Activated naive CD8-positive, alpha-beta T cell (primary cell): Measurements from ENCODE around the gene RAB33A.

Source experiments
- H3K27ac Mint-ChIP-seq: one replicate; pipeline ENCODE4 v1.8.0; 2021; ENCODE audit warnings: mixed read lengths
- H3K27me3 Mint-ChIP-seq: one replicate; pipeline ENCODE4 v1.8.0; 2021; ENCODE audit warnings: mixed read lengths
- H3K36me3 Mint-ChIP-seq: one replicate; pipeline ENCODE4 v1.8.0; 2021; ENCODE audit warnings: mixed read lengths
- H3K4me1 Mint-ChIP-seq: one replicate; pipeline ENCODE4 v1.8.0; 2021; ENCODE audit warnings: low read depth, mixed read lengths
- H3K4me3 Mint-ChIP-seq: one replicate; pipeline ENCODE4 v1.8.0; 2021; ENCODE audit warnings: mild to moderate bottlenecking, mixed read lengths
- H3K9me3 Mint-ChIP-seq: one replicate; pipeline ENCODE4 v1.8.0; 2021; ENCODE audit warnings: low read depth, mixed read lengths

RAB33A gene

DNA sequence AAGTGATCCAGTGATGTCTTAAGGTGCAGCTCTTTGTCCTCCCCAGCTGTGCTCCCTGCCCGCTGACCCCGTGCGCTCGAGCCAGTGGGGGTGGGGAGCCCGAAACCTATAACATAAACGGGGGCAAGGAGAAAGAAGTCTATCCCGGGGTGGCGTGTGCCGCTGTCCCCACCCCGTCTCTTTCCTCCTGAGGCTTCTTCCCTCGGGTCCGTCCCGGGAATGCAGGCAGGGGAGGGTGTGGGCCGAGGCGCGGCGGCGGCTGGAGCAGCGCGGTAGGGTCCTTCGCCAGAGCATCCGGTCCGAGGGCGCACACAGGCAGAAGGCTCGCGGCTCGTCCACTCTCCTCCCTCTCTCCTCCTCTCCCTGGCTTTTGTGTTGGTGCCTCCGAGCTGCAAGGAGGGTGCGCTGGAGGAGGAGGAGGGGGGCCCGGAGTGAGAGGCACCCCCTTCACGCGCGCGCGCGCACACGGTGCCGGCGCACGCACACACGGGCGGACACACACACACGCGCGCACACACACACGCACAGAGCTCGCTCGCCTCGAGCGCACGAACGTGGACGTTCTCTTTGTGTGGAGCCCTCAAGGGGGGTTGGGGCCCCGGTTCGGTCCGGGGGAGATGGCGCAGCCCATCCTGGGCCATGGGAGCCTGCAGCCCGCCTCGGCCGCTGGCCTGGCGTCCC is at the start of gene RAB33A:
RAB33A (plus strand) TSS at position 517 of the 681 bp plus-strand sequence; CDS start at position 618, 101 bp downstream.
- H3K4me1 Mint-ChIP-seq, result peaks cover 43% of the 10 kb centered on the region
- no peaks in the 10 kb centered on the region for H3K9me3 Mint-ChIP-seq
- no peaks in the 10 kb centered on the region for H3K27me3 Mint-ChIP-seq
- H3K27ac Mint-ChIP-seq, result peak within 1 kb of the TSS; percentile 91
- H3K4me3 Mint-ChIP-seq, result peak within 1 kb of the TSS; percentile 93
- no peaks in the 10 kb centered on the region for H3K36me3 Mint-ChIP-seq

DNA sequence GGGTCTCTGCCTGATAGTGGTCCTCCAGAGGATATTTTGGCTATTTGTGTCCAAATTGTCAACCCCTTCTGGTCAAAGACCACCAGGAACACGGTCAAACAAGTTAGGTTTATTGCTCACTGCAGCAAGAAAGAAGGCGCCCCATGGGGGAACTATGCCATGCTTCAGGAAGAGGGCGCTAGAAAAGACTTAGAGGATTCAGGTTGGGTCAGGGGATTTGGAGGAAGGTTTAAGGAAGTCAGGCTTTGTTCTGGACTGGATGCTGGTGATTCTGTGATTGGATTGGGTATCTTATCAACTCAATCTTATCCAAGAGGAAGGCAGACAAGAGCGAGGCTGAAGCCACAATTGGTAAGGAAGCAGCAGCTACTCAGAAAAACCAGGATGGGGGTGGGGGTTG is 47.2 kb upstream of the RAB33A start:
- H3K4me3 Mint-ChIP-seq, result no peak overlapping the region
- H3K4me1 Mint-ChIP-seq, result peaks cover 3% of the 10 kb centered on the region
- no peaks in the 10 kb centered on the region for H3K9me3 Mint-ChIP-seq
- no peaks in the 10 kb centered on the region for H3K27me3 Mint-ChIP-seq
- H3K27ac Mint-ChIP-seq, result no peak overlapping the region
- H3K36me3 Mint-ChIP-seq, result peaks cover 2% of the 10 kb centered on the region

DNA sequence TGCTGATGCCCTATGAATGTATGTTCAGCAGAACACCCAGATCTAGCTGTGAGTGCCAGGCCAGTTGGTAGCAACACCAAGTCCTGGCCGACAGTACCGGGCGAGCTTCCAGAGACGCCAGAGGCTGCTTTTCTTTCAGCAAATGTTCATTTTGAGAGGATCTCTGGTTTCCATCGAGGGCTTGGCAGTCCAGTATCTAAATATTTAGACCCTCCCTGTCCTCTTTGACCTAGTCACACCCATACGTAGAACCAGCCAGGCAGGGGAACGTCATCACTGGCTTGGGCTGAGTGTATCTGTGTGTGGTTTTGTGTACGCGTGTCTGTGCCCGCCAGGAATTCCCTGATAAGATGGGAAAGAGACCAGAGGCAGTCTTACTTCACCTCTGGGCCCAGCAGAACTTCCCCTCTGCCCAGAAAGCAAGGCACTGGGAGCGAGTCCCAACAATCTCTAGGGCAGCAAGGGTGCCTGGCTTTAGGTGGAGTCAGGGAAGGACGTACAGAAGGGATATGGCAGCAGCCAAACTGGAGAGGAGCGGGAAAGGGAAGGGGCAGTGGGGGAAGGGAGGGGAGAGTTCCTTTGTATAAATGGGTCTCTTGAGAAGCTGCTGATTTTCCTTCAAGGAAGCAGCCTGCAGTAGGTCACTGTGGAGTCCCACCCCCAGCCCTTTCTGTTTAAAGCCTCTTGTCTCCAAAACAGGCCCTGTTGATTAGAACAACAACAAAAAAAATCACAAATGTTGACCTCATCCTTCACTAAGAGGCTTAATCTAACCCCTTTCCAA is 46.5 kb upstream of the RAB33A start:
- Mint-ChIP-seq H3K4me1 (peaks cover under 1% of the 10 kb centered on the region), H3K27ac (no peak overlapping the region), H3K27me3 (no peaks in the 10 kb centered on the region), H3K4me3 (no peak overlapping the region), H3K9me3 (no peaks in the 10 kb centered on the region), H3K36me3 (peaks cover 2% of the 10 kb centered on the region)

DNA sequence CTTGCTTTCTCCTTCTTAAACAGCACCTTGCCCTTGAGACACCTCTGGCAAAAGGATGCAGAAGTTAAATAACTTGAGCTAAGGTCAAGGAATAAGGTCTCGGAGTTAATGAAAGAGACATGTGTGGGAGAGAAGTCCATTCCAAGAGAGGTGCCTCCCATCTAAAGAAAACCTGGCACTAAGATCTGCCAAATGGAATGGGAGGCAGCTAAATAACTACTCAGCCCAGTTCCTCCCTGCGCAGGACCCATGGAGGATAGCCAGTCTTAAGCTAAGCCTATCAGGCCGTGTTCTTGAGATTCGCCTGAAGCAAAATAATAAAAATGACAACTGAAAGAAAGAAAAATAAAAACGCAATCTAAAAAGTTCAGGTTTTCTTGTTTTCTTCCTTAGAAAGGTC is 40.8 kb upstream of the RAB33A start:
- Mint-ChIP-seq H3K27ac (no peak overlapping the region), H3K4me1 (no peaks in the 10 kb centered on the region), H3K36me3 (peaks cover 2% of the 10 kb centered on the region)

DNA sequence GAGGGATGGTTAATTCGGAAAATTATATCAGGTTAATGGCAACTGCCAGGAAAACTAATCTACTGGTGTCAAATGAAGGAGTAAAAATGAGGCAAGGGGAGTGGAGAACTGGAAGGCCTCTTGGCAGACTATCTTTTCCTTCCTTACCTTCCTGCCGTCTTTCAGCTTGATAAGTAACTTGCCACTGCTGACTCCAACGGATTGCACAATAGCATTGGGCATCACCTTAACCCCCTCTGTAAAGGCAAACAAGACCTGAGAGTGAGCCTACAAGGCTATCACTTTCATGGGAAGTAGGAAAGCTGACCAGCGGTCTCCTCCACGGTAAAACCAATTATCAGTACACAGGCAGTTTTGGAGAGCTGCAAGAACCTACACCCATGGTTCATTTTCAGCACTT is 35.3 kb upstream of the RAB33A start:
- no peaks in the 10 kb centered on the region for H3K36me3 Mint-ChIP-seq
- H3K9me3 Mint-ChIP-seq, result no peaks in the 10 kb centered on the region
- H3K27ac Mint-ChIP-seq, result no peak overlapping the region
- H3K4me3 Mint-ChIP-seq, result no peak overlapping the region
- H3K4me1 Mint-ChIP-seq, result no peaks in the 10 kb centered on the region
- no peaks in the 10 kb centered on the region for H3K27me3 Mint-ChIP-seq

More for the DNA sequence above, 40.8 kb upstream of the RAB33A start:
- no peaks in the 10 kb centered on the region for H3K27me3 Mint-ChIP-seq
- H3K4me3 Mint-ChIP-seq, result no peak overlapping the region
- H3K9me3 Mint-ChIP-seq, result no peaks in the 10 kb centered on the region

DNA sequence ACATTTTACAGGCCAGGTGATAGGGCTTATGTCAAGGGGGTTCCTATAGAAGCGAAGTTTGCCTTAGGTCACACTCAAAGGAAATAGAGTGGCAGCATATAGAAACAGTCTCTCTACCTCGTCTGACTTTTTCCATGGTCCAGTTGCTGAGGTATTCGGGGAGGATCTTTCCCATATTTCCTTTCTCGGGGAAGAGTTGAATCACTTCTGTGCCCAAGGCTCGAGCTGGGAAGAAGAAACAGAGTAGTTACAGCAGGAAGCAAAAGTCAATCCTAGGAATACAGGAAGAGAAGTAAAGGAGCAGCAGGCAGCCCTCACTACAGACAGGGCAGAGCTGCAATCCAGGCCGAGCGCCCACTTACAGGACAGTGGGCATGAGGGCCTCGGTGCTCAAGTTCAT is 34.8 kb upstream of the RAB33A start:
- Mint-ChIP-seq H3K4me3 (no peak overlapping the region), H3K36me3 (no peaks in the 10 kb centered on the region), H3K4me1 (no peaks in the 10 kb centered on the region), H3K9me3 (no peaks in the 10 kb centered on the region), H3K27ac (no peak overlapping the region), H3K27me3 (no peaks in the 10 kb centered on the region)

DNA sequence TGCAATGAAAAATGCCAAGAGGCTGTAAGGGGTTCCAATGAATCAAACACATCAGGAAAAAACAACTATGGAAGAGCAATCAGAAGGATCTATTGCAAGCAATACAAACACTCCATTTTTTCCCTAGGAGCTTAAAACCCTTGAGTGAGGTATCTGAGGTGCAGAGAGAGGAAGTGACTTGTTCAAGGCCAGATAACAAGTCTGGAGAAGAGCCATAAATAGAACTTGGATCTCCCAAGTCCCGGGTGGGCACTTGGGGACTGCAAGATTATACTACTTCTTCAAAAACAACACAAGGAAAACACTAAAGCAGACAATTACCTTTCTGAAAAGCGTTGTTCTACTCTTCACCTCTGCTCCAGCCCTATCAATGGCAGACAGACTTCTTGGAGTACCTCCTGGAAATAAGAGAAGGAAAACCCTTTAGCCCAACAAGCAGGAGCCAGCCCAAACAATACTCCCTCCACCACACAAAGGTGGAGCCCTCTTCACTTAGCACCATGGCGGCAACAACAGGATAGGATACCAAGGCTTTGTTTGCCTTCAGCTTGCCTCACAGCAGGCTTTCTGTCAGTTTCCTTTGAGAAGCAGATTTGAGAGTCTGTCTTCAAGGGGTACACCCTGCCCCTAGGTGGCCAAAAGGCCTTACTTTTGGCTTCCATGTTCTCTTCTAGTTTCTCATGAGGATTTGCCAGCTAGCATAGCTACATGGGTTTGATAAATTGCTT is 32.1 kb upstream of the RAB33A start:
- no peaks in the 10 kb centered on the region for H3K9me3 Mint-ChIP-seq
- H3K36me3 Mint-ChIP-seq, result peaks cover 7% of the 10 kb centered on the region

DNA sequence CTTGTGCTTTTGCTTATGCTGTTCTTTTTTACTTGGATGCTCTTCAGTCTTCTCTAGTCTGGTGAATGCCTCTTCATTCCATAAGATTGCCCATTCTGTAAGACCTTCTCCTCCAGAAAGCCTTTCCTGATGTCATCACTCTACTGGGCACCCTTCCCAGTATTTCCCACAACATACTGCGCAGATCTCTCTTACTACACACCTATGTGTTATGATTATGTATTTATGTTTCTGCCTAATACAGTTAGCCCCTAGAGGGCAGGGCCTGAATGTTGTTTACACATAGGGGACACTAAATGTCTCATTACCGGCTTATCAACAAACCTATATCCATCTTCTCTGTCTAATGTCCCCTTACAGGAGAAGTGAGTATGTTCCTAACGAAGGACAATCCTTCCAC is 27.3 kb upstream of the RAB33A start:
- Mint-ChIP-seq H3K36me3 (peaks cover 7% of the 10 kb centered on the region), H3K4me3 (no peak overlapping the region)

More for the DNA sequence above, 32.1 kb upstream of the RAB33A start:
- H3K4me1 Mint-ChIP-seq, result no peaks in the 10 kb centered on the region
- no peaks in the 10 kb centered on the region for H3K27me3 Mint-ChIP-seq
- H3K27ac Mint-ChIP-seq, result peak overlapping the region; percentile 19
- no peak overlapping the region for H3K4me3 Mint-ChIP-seq

DNA sequence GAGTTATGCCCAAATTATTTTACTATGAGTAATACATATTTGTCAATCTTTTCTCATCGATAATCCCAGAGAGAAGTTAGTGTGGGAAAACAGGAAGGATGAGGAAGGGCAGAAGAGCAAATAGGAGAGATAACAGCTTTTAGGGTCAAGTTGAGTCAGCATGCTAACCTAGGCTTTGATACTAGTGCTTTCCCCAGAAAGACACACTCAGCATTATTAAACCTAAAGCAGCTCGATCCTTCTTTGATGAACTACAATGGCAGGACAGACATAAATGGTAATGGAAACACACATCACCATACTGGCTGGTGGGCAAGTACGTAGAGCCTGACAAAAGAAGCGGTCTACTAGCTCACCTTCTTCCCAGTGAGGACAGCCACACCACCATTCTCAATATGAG is 26.6 kb upstream of the RAB33A start:
- Mint-ChIP-seq H3K27me3 (no peaks in the 10 kb centered on the region), H3K27ac (no peak overlapping the region), H3K36me3 (peaks cover 7% of the 10 kb centered on the region), H3K4me1 (no peaks in the 10 kb centered on the region), H3K4me3 (no peak overlapping the region), H3K9me3 (no peaks in the 10 kb centered on the region)

More for the DNA sequence above, 27.3 kb upstream of the RAB33A start:
- no peaks in the 10 kb centered on the region for H3K27me3 Mint-ChIP-seq
- no peaks in the 10 kb centered on the region for H3K9me3 Mint-ChIP-seq
- H3K4me1 Mint-ChIP-seq, result no peaks in the 10 kb centered on the region
- H3K27ac Mint-ChIP-seq, result no peak overlapping the region

DNA sequence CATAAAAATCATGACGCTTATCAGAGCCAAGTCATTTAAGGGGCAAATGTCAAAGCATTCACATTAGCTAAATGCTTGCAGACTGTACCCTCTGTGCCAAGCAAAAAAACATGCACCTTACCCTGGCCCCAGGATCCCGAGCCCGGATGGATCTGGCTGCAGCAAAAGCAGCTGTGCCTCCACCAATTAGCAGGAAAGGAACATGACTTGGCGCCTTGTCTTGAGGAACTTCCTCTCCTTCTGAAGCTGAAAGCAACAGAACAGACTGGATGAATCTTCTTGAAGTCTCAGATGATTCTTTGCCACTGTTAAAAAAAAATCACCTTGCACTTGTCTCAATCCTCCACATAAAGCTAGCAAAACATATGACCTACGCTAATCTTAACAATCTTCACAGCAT is 24.1 kb upstream of the RAB33A start:
- no peak overlapping the region for H3K4me3 Mint-ChIP-seq
- no peaks in the 10 kb centered on the region for H3K9me3 Mint-ChIP-seq
- H3K27me3 Mint-ChIP-seq, result no peaks in the 10 kb centered on the region
- peaks cover 7% of the 10 kb centered on the region for H3K36me3 Mint-ChIP-seq
- H3K4me1 Mint-ChIP-seq, result no peaks in the 10 kb centered on the region
- no peak overlapping the region for H3K27ac Mint-ChIP-seq

DNA sequence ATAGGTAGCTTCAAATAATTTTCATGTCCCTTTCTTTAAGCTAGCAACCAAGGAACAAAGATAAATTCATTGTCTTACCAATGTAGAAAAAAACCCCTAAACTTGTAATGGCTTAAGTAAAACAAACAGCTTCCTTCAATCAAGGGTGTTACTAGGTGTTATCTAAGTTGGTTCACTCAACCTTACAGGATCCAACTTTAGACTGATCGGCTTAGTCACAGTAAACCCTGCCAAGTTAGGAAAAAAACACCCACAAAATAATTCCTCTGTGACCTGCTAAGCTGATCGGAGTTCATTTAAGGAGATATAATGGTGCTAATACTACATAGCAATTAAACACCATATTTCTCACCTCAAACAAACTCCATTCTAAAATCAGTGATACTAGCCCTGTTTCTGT is 16.2 kb upstream of the RAB33A start:
- Mint-ChIP-seq H3K4me1 (peaks cover 13% of the 10 kb centered on the region), H3K9me3 (no peaks in the 10 kb centered on the region), H3K36me3 (no peaks in the 10 kb centered on the region), H3K27me3 (no peaks in the 10 kb centered on the region), H3K27ac (no peak overlapping the region), H3K4me3 (no peak overlapping the region)

DNA sequence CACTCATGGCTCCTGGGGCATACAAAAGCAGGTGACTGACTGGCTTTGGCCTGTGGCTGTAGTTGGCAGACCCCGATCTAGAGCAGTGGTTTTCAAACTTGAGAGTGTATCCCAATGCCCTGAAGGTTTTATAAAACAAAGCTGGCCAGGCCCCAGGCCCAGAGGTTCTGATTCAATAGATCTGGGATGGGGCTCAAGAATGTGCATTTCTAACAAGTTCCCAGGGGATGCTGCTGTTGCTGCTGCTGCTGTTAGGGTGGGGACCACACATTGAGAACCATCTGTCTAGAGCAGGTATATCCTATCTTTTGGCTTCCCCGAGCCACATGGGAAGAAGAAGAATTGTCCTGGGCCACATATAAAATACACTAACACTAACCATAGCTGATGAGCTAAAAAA is 13.5 kb upstream of the RAB33A start:
- Mint-ChIP-seq H3K9me3 (no peaks in the 10 kb centered on the region), H3K27me3 (no peaks in the 10 kb centered on the region), H3K36me3 (no peaks in the 10 kb centered on the region), H3K27ac (no peak overlapping the region), H3K4me3 (no peak overlapping the region), H3K4me1 (peaks cover 24% of the 10 kb centered on the region)

DNA sequence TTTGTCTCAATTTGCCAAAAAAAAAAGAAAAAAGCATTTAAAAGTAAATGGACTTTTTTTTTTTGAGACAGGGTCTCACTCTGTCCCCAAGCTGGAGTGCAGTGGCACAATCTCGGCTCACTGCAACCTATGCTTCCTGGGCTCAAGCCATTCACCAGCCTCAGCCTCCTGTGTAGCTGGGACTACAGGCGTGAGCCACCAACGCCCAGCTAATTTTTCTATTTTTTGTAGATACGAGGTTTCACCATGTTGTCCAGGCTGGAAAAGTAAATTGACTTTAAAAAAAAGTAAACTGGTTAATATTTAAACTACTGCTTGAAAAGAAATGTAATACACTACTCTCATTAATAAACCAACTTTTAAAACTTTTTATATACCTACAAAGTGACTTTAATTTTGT is 12.0 kb upstream of the RAB33A start:
- Mint-ChIP-seq H3K4me1 (peaks cover 36% of the 10 kb centered on the region), H3K9me3 (no peaks in the 10 kb centered on the region), H3K4me3 (no peak overlapping the region), H3K27me3 (no peaks in the 10 kb centered on the region), H3K36me3 (no peaks in the 10 kb centered on the region), H3K27ac (no peak overlapping the region)

DNA sequence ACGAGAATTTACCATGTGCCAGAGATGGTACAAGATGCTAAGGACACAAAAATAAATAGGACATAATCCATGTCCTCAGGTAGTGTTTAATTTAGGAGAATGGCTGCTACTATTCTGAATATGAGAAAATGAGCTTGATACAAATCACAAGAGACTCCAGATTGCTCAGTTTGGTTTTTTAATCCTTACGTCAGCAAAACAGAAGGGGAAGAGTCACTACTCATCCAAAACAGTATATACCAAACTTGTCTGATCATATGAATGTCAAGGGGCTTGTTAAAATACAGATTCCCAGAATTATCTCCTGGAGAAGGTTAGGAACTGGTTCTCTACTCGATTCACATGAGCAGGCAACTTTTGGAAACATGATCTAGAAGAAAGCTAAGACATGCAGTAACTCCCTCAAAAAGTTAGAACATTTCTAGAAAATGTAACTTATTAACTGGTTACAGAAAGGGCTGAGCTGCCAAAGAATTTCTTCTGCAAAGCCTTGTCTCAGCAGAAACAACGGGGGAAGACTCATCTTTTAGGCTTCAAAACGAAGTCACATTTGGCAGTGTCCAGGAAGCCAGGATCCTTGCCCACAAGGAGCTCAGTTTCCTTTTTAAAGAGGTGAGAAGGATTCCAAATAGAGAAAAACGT is 9.5 kb upstream of the RAB33A start:
- Mint-ChIP-seq H3K9me3 (no peaks in the 10 kb centered on the region), H3K4me3 (peak overlapping the region; percentile 45), H3K4me1 (peaks cover 42% of the 10 kb centered on the region), H3K36me3 (no peaks in the 10 kb centered on the region), H3K27ac (no peak overlapping the region), H3K27me3 (no peaks in the 10 kb centered on the region)

DNA sequence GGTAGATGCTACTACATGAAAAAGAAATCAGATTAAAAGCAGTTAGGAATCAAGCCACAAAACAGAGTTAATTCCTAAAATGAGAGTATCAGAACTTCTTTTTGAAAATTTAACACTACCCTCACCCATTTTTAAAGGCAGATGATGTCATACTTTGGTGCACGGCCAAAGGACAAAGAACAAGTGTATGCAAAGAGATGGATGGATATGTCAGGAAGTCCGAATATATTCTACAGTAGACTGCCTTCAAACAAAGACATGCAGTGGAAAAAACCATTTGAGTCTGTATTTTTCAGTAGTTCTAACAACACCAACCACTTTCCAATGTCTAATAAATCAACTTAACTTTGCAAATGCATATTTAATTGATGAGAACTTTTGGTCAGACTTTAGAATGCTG is 8.4 kb upstream of the RAB33A start:
- H3K4me1 Mint-ChIP-seq, result peaks cover 42% of the 10 kb centered on the region
- peak overlapping the region; percentile 59 for H3K4me3 Mint-ChIP-seq
- H3K27me3 Mint-ChIP-seq, result no peaks in the 10 kb centered on the region
- H3K36me3 Mint-ChIP-seq, result no peaks in the 10 kb centered on the region
- H3K9me3 Mint-ChIP-seq, result no peaks in the 10 kb centered on the region
- no peak overlapping the region for H3K27ac Mint-ChIP-seq
